Endothelial cell of umbilical vein (primary cell): ENCODE results near the gene TLE3. TPM values are rescaled to one million over a fixed set of nuclear protein-coding genes. Genes with fewer than 3 reads are reported as not detected.

Experiments
- BruUV-seq: library from RNA; stranded (reverse); fragments of 400-500 nt; replicated peaks from 2 replicates; lab custom pipeline; 2021; lab: Mats Ljungman, UMichigan
- CTCF ChIA-PET: fragments of 300-600, 350-600 bp; sonication (Branson Sonifier 250); formaldehyde crosslinking; loops from one replicate; lab custom pipeline; 2021; ENCODE audit warnings: antibody characterized with exemption, inconsistent platforms; lab: Charles Lee
- POLR2A ChIA-PET: fragments of 300-600, 350-600 bp; sonication (Branson Sonifier 250); formaldehyde crosslinking; loops from one replicate; lab custom pipeline; 2021; ENCODE audit warnings: antibody characterized with exemption, inconsistent platforms; lab: Charles Lee
- DNase-seq: peaks from one replicate; pipeline ENCODE4 v3.0.0-alpha.2; 2011; ENCODE audit warnings: low read depth, low spot score
- FAIRE-seq: peaks from 2 replicates; lab custom pipeline; 2011; peaks lifted over from hg19 to GRCh38; lab: Jason Lieb, UNC
- H2AFZ ChIP-seq: 2 replicates; pipeline ENCODE4 v1.6.0; 2012; ENCODE audit warnings: low read depth, low read length, control low read depth, inconsistent platforms
- H3K27ac ChIP-seq: 2 replicates; pipeline ENCODE4 v1.5.1; 2011; ENCODE audit warnings: low read depth, mild to moderate bottlenecking, control low read depth, low read length, moderate library complexity; ENCODE audit not compliant: insufficient read depth
- H3K27me3 ChIP-seq, 2 experiments: 2 replicates each; pipeline versions ENCODE4 v1.6.0 to v1.6.1; 2011; ENCODE audit warnings: low read length in 2 of 2, mixed read lengths in 1 of 2; ENCODE audit not compliant: control insufficient read depth in 2 of 2, insufficient read depth in 2 of 2
- H3K36me3 ChIP-seq, 2 experiments: 2 replicates in 1 of 2; 3 replicates in 1 of 2; pipeline ENCODE4 v1.5.1; 2011; ENCODE audit warnings: low read length in 2 of 2, mild to moderate bottlenecking in 1 of 2, moderate library complexity in 1 of 2; ENCODE audit not compliant: control insufficient read depth in 2 of 2, insufficient read depth in 2 of 2; ENCODE audit errors: extremely low read depth in 1 of 2
- H3K4me1 ChIP-seq: 3 replicates; pipeline ENCODE4 v1.5.1; 2011; ENCODE audit warnings: mild to moderate bottlenecking, low read length; ENCODE audit not compliant: control insufficient read depth, insufficient read depth; ENCODE audit errors: extremely low read depth
- H3K4me2 ChIP-seq: 2 replicates; pipeline ENCODE4 v1.6.1; 2011; ENCODE audit warnings: low read length, control low read depth, mixed read lengths; ENCODE audit not compliant: insufficient read depth
- H3K4me3 ChIP-seq, 3 experiments: fragments of 200-600 bp in 1 of 3; sonication (generic), shearing (Covaris generic) in 1 of 3; replicated peaks in 1 of 3; 2 replicates each; pipeline ENCODE4 v1.5.1; 2011 to 2016; ENCODE audit warnings: control low read depth in 3 of 3, low read length in 3 of 3, mild to moderate bottlenecking in 2 of 3, inconsistent platforms in 1 of 3, low read depth in 1 of 3, moderate library complexity in 1 of 3; ENCODE audit not compliant: insufficient read depth in 1 of 3
- H3K79me2 ChIP-seq: 2 replicates; pipeline ENCODE4 v1.6.0; 2012; ENCODE audit warnings: low read length, inconsistent platforms; ENCODE audit not compliant: control insufficient read depth, insufficient read depth
- H3K9ac ChIP-seq: replicated peaks from 2 replicates; pipeline ENCODE3; 2011; ENCODE audit warnings: low read length, control low read depth; ENCODE audit not compliant: insufficient read depth; ENCODE audit errors: extremely low read depth
- H3K9me1 ChIP-seq: replicated peaks from 3 replicates; pipeline ENCODE4 v1.6.0; 2011; ENCODE audit warnings: mild to moderate bottlenecking, low read length; ENCODE audit not compliant: control insufficient read depth, insufficient read depth; ENCODE audit errors: extremely low read depth
- H3K9me3 ChIP-seq: replicated peaks from 2 replicates; pipeline ENCODE4 v1.5.1; 2012; ENCODE audit warnings: low read length, inconsistent platforms; ENCODE audit not compliant: control insufficient read depth, insufficient read depth
- H4K20me1 ChIP-seq: replicated peaks from 2 replicates; pipeline ENCODE3; 2011; ENCODE audit warnings: mild to moderate bottlenecking, low read length; ENCODE audit not compliant: control insufficient read depth, insufficient read depth; ENCODE audit errors: extremely low read depth
- EZH2 ChIP-seq: IDR thresholded peaks from 2 replicates; pipeline ENCODE4 v1.6.1; 2012; ENCODE audit warnings: borderline replicate concordance, low read depth, mild to moderate bottlenecking, moderate library complexity, low read length, inconsistent platforms; ENCODE audit not compliant: severe bottlenecking
- FOS ChIP-seq: IDR thresholded peaks from 2 replicates; pipeline ENCODE4 v1.6.1; 2011; ENCODE audit warnings: mild to moderate bottlenecking, low read length, moderate library complexity, borderline replicate concordance; ENCODE audit not compliant: insufficient read depth
- GATA2 ChIP-seq: IDR thresholded peaks from 2 replicates; pipeline ENCODE4 v1.7.0; 2011; ENCODE audit warnings: low read depth, mild to moderate bottlenecking, moderate library complexity, mixed read lengths, low read length; ENCODE audit not compliant: insufficient read length, insufficient read depth
- JUN ChIP-seq: IDR thresholded peaks from 2 replicates; pipeline ENCODE4 v1.6.1; 2011; ENCODE audit warnings: borderline replicate concordance, low read depth; ENCODE audit not compliant: insufficient read length, insufficient read depth
- MYC ChIP-seq: IDR thresholded peaks from one replicate; pipeline ENCODE4 v1.6.1; 2011; ENCODE audit warnings: mild to moderate bottlenecking, low read depth, low read length
- POLR2A ChIP-seq: IDR thresholded peaks from 2 replicates; pipeline ENCODE4 v1.6.1; 2012; ENCODE audit warnings: low read depth, mild to moderate bottlenecking, control low read depth, low read length
- POLR2AphosphoS5 ChIP-seq: IDR thresholded peaks from 2 replicates; pipeline ENCODE4 v1.6.1; 2012; ENCODE audit warnings: low read depth, mild to moderate bottlenecking, control low read depth, low read length, moderate library complexity; ENCODE audit not compliant: insufficient read depth
- dilution Hi-C: fragments of 300-500 bp; cut with MboI; formaldehyde crosslinking; loops from one replicate; pipeline ENCODE4 v1.15.0; 2019; ENCODE audit warnings: low sequenced_read_pairs; ENCODE audit not compliant: extremely low pct_ligation_motif_present
- intact Hi-C: fragments of 100-400 bp; cut with micrococcal nuclease; formaldehyde crosslinking; loops from one replicate; pipeline ENCODE4 v1.10.0; 2022
- polyA plus RNA-seq, 4 experiments: library from polyadenylated mRNA; depleted of rRNA in 3 of 4; stranded (reverse) in 3 of 4; unstranded in 1 of 4; fragments of >200 nt; gene quantifications; 2 replicates each; pipeline versions ENCODE4 v1.2.1 to v1.2.3, GENCODE V29; 2011 to 2012; ENCODE audit warnings: missing spikeins in 1 of 4
- total RNA-seq: library from RNA; stranded (reverse); gene quantifications from 2 replicates; pipeline ENCODE4 v1.2.3, GENCODE V29; 2021
- TF ChIP-seq, protein P1 (sequence below), 2 donors: IDR thresholded peaks; 1 replicate in 1 of 2; 2 replicates in 1 of 2; pipeline ENCODE4 v1.5.1; 2011; ENCODE audit warnings: low read length in 2 of 2, mild to moderate bottlenecking in 2 of 2, moderate library complexity in 2 of 2, control low read depth in 1 of 2, inconsistent platforms in 1 of 2, low read depth in 1 of 2; ENCODE audit not compliant: insufficient read depth in 1 of 2; ENCODE audit errors: extremely low read depth in 1 of 2
- TF ChIP-seq, protein P2 (sequence below): IDR thresholded peaks from 2 replicates; pipeline ENCODE4 v1.6.1; 2011; ENCODE audit not compliant: insufficient read depth, insufficient read length

TLE3 gene
- total and polyA plus RNA-seq, 2 donors (not counting 3 experiments of a cell fraction or from before 2014, with no cell fraction given): 40.5 to 56.9 TPM

DNA sequence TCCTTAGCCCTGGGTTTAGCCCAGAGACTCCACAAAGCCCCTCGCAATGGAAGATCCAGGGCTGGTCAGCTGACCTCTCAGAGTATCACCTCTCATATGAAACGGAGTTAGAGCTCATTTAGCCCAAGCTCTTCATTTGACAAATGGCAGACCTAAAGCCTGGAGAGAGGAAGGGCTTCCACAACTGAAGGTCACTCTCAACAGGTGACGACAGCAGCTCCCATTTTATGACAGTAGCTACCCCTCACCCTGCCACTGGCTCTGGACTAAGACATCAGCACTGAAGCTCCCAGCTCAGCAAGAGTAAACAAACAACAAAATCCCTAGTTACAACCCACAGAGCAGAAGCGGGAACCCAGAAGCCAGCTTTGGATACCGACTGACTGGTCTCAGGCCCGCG is 33.7 kb downstream of the TLE3 start:
- FAIRE-seq (no peak), DNase-seq (no peak)
- peaks cover 6% of the 10 kb centered on the region for H3K4me1 ChIP-seq
- dilution Hi-C loops: no loop called here
- CTCF ChIA-PET: no interaction called here
- no peaks in the 10 kb centered on the region for H3K27me3 ChIP-seq
- H3K27ac ChIP-seq: no peak overlapping the region
- BruUV-seq: no TSS peak
- no peak overlapping the region for H2AFZ ChIP-seq
- no peaks in the 10 kb centered on the region for H3K9me3 ChIP-seq
- no peak overlapping the region for H3K4me2 ChIP-seq
- POLR2A ChIA-PET: no interaction called here
- peaks cover 2% of the 10 kb centered on the region for H3K79me2 ChIP-seq
- intact Hi-C loops: no loop called here
- peaks cover 9 to 59% of the 10 kb centered on the region in 2 experiments for H3K36me3 ChIP-seq
- no peaks in the 10 kb centered on the region for H4K20me1 ChIP-seq
- TF ChIP-seq POLR2AphosphoS5 (no peak), FOS (no peak), JUN (no peak), POLR2A (no peak), MYC (no peak), EZH2 (no peak), GATA2 (no peak)
- TF ChIP-seq, protein P1, sequence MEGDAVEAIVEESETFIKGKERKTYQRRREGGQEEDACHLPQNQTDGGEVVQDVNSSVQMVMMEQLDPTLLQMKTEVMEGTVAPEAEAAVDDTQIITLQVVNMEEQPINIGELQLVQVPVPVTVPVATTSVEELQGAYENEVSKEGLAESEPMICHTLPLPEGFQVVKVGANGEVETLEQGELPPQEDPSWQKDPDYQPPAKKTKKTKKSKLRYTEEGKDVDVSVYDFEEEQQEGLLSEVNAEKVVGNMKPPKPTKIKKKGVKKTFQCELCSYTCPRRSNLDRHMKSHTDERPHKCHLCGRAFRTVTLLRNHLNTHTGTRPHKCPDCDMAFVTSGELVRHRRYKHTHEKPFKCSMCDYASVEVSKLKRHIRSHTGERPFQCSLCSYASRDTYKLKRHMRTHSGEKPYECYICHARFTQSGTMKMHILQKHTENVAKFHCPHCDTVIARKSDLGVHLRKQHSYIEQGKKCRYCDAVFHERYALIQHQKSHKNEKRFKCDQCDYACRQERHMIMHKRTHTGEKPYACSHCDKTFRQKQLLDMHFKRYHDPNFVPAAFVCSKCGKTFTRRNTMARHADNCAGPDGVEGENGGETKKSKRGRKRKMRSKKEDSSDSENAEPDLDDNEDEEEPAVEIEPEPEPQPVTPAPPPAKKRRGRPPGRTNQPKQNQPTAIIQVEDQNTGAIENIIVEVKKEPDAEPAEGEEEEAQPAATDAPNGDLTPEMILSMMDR (IDR thresholded peaks at IDR 0.05; ENCODE audit: extremely low read depth in 1 of 2, insufficient read depth in 1 of 2, low read depth in 1 of 2, low read length in 2 of 2): no peak
- TF ChIP-seq, protein P2, sequence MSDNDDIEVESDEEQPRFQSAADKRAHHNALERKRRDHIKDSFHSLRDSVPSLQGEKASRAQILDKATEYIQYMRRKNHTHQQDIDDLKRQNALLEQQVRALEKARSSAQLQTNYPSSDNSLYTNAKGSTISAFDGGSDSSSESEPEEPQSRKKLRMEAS: no peak
- H3K9me1 ChIP-seq: no peaks in the 10 kb centered on the region
- no peak overlapping the region for H3K9ac ChIP-seq
- no peak overlapping the region for H3K4me3 ChIP-seq
